Measurements from ENCODE around the gene RAB21.
A peak's percentile ranks its signal among the peaks of the same experiment; 100 is the strongest.

DNA sequence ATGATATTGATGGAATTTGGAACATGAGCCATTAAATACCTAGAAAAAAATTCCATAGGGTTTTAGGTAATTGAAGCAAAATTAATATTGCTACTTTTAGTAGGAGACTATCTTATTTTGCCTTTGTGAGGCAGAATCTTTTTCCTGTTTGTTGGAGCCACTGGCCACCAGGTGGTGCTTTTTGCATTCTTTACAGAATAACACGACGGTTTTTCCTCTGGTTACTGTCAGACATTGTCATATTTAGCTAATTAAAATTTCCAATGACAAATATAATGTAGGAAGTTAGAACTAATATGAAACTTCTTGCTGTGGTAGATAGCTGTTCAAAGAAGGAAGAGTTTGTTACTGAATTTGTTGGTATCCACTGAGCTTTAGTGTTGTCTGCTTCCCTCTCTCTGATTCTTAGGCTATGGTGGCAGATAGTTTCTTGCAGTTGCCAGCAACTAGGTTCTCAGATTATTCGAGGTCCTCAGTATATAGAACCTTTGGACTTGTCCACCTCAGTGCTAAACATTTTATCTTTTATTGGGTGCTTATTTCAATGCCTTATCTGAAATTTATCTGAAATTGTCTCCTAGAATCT, 25.7 kb downstream of the RAB21 start:
- peak; percentile 81 for TF ChIP-seq CTCF (conservative IDR thresholded peaks at IDR 0.05)
- no peak for TF ChIP-seq EZH2 (IDR thresholded peaks at IDR 0.05; ENCODE audit: low read depth)

Data from PC-9 (cell line).